Choroid plexus epithelial cell (primary cell): ENCODE measurements around the gene IFT172.

ENCODE experiments used
- DNase-seq: peaks from one replicate; pipeline ENCODE4 v3.0.0-alpha.2; 2010; ENCODE audit warnings: low read depth
- H3K4me3 ChIP-seq: 2 replicates; pipeline ENCODE4 v1.5.1; 2011; ENCODE audit warnings: low read depth, mild to moderate bottlenecking, control low read depth, low read length, moderate library complexity
- TF ChIP-seq, protein P1 (sequence below): conservative IDR thresholded peaks from 2 replicates; pipeline ENCODE4 v1.5.1; 2011; ENCODE audit warnings: low read depth, mild to moderate bottlenecking, control low read depth, inconsistent platforms, low read length, moderate library complexity

IFT172 gene

DNA sequence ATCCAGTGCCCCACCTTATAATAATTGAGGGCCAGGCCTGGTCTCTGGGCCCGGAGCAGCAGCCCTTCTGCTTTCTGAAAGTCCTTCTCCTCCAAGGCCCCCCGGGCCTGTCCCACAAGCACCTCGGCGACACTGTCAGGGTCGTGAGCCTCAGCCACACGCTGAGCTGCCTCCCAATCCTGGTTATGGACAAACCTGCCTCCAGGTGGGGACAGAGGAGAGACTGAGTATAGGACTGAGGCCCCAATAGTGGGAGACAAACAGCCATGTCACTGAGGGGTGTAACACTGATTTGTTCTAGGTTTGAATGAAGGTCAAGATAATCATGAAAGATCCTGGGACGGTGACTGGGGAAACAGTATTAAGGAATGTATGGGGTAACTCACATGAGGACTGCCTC, 35.6 kb downstream of the IFT172 start:
- no peak for DNase-seq
- TF ChIP-seq, protein P1, sequence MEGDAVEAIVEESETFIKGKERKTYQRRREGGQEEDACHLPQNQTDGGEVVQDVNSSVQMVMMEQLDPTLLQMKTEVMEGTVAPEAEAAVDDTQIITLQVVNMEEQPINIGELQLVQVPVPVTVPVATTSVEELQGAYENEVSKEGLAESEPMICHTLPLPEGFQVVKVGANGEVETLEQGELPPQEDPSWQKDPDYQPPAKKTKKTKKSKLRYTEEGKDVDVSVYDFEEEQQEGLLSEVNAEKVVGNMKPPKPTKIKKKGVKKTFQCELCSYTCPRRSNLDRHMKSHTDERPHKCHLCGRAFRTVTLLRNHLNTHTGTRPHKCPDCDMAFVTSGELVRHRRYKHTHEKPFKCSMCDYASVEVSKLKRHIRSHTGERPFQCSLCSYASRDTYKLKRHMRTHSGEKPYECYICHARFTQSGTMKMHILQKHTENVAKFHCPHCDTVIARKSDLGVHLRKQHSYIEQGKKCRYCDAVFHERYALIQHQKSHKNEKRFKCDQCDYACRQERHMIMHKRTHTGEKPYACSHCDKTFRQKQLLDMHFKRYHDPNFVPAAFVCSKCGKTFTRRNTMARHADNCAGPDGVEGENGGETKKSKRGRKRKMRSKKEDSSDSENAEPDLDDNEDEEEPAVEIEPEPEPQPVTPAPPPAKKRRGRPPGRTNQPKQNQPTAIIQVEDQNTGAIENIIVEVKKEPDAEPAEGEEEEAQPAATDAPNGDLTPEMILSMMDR = no peak
- no peak overlapping the region for H3K4me3 ChIP-seq

DNA sequence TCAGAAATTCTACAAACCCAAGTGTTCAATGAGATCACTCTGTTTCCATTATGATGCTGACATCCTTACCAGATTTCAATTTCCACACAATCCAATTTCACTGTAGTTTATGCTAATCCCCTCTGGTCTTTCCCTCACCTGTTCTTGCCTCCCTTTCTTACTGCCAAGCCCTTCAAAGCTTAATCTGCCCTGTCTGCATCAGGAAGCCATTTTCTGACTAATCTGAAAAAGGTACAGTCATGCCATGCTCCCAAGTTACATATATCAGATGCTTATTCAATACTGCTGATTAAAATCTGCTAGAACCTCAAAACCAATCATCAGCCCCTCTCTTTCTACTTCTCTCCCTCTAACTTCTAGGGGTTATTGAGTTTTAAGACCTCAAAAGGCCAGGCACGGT, 38.4 kb downstream of the IFT172 start:
- no peak for DNase-seq
- no peak overlapping the region for H3K4me3 ChIP-seq
- TF ChIP-seq, protein P1 = no peak

DNA sequence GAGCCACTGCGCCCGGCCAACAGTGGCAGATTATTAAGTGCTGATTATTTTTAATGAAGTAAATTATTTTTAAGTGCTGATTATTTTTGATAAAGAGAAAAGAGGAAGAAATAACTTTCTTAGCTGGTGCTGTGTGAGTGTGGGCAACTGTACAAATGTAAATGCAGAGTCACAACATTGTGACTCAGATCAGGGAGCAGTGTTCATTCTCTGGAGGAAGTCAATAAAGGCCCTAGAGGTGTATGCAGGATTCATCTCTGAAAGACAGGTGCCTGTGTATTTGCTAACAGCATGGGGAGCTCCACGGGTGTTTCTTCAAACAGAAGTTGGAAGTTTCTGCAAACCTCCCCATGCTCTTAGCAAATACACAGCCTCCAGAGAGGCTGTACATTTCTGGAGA, 41.2 kb downstream of the IFT172 start:
- no peak for DNase-seq
- H3K4me3 ChIP-seq = no peak overlapping the region
- TF ChIP-seq, protein P1 = no peak

DNA sequence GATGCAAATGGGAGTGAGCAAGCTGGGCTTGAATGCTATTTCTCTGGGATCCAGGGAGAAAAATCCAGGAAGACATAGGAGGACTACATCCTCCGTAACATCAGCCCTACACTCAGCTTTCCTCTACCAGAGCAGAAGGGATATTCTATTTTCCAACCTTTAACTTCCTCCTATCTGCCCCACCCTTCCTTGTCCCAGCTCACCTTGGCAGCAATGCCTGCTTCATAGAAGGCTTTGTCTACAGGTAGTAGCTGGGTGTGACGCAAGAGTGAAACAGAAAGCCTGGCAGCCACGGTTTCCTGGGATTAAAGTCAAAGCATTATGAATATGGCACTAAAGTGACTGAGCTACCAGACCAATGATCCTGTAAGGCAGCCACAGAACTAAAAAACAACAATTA, 43.5 kb downstream of the IFT172 start:
- no peak overlapping the region for H3K4me3 ChIP-seq
- TF ChIP-seq, protein P1 = no peak
- DNase-seq = no peak

DNA sequence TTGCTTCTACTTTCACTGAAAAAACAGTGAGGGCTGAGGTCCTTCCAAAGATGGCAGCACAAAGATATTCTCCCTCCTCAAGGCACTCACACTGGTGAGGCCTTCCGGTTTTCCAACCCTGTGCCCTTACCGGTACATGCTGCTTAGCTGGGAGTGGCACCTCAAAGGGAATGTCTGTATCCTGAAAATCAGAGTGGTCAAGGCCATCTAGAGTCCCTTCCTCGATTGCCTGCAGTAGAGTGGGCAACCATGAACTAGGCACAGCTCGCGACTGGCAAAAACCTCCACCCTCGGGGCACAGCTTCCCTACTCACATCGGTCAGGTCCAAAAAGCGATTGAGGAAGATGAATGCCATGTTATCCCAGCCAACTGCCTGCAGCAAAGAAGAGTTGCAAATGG, 43.9 kb downstream of the IFT172 start:
- no peak overlapping the region for H3K4me3 ChIP-seq
- TF ChIP-seq, protein P1 = no peak
- no peak for DNase-seq

DNA sequence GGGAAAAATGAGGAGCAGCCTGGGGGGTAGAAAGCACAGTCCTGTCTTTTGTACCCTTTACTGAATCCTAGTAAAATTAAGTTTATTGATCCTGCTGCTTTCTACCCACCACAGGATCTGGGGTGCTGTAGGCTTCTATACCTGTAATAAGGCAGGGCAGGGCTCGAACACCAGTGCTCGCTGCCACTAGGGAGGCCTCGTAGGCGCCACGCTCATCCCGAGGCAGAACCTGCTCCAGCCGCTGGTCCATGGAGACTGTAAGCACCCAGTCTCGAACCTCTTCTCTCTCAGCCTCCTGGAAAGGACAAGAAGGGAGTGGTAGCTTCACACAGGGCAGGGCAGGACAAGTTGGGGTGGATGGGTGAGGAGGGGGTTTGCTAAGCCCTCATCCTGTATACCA, 44.4 kb downstream of the IFT172 start:
- TF ChIP-seq, protein P1 = no peak
- no peak for DNase-seq
- H3K4me3 ChIP-seq = no peak overlapping the region

DNA sequence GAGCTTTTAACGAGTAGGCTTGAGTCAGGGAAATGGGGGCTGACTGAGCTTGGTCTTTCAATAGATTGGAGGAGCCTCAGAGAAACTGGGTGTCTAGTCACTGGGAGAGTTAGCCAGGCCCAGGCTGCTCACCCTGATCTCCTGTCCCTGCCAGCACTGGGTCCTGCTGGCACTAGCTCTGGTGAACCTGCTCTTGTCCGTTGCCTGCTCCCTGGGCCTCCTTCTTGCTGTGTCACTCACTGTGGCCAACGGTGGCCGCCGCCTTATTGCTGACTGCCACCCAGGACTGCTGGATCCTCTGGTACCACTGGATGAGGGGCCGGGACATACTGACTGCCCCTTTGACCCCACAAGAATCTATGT, 46.6 kb downstream of the IFT172 start:
- TF ChIP-seq, protein P1 = no peak
- peak; percentile 8 for DNase-seq
- no peak overlapping the region for H3K4me3 ChIP-seq
